Uterus (tissue), 2 donors: ENCODE data around the gene SEMA6B.

ENCODE experiments used
- POLR2A ChIP-seq, 2 donors: fragments of 450-650 bp; IDR thresholded peaks; one replicate each; pipeline ENCODE4 v1.6.1; 2016; ENCODE audit warnings: antibody characterized with exemption in 2 of 2, mild to moderate bottlenecking in 1 of 2, moderate library complexity in 1 of 2
- TF ChIP-seq, protein P1 (sequence below), 4 experiments: fragments of 200-600 bp in 2 of 4; fragments of 450-650 bp in 2 of 4; sonication (generic) in 2 of 4; IDR thresholded peaks; one replicate each; pipeline ENCODE4 v1.5.1; 2016 to 2019; ENCODE audit warnings: antibody characterized with exemption in 4 of 4, mild to moderate bottlenecking in 2 of 4, moderate library complexity in 1 of 4

DNA sequence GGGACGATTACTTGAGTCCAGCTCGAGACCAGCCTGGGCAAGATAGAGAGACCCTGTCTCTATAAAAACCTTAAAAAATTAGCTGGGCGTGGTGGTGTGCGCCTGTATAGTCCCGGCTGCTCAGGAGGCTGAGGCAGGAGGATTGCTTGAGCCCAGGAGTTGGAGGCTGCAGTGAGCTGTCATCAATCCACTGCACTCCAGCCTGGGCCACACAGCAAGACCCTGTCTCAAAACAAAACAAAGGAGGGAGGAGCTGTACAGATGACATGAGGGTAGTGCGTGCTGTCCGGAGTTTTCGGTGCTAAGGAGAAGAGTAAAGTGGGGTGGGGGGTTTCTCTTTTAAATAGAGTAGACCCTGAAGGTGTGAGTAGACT, 64.8 kb downstream of the SEMA6B start:
- TF ChIP-seq, protein P1, sequence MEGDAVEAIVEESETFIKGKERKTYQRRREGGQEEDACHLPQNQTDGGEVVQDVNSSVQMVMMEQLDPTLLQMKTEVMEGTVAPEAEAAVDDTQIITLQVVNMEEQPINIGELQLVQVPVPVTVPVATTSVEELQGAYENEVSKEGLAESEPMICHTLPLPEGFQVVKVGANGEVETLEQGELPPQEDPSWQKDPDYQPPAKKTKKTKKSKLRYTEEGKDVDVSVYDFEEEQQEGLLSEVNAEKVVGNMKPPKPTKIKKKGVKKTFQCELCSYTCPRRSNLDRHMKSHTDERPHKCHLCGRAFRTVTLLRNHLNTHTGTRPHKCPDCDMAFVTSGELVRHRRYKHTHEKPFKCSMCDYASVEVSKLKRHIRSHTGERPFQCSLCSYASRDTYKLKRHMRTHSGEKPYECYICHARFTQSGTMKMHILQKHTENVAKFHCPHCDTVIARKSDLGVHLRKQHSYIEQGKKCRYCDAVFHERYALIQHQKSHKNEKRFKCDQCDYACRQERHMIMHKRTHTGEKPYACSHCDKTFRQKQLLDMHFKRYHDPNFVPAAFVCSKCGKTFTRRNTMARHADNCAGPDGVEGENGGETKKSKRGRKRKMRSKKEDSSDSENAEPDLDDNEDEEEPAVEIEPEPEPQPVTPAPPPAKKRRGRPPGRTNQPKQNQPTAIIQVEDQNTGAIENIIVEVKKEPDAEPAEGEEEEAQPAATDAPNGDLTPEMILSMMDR (IDR thresholded peaks at IDR 0.05) = no peak
- TF ChIP-seq POLR2A (IDR thresholded peaks at IDR 0.05) = no peak
